HEK293 (cell line): ENCODE measurements around the gene PRMT5.

Experiments used
- CTCF ChIA-PET: fragments of 350-600 bp; formaldehyde crosslinking; extraction: SDS; loops from one replicate; lab custom pipeline; 2021; ENCODE audit warnings: antibody characterized with exemption; lab: Yijun Ruan, JAX
- POLR2A ChIA-PET: fragments of 300-600 bp; formaldehyde crosslinking; extraction: SDS; loops from one replicate; lab custom pipeline; 2020; ENCODE audit warnings: antibody characterized with exemption, inconsistent platforms; lab: Yijun Ruan, JAX
- H3K27ac ChIP-seq: fragments of 200-500 bp; sonication (Bioruptor generic); 2 replicates; pipeline ENCODE4 v1.5.1; 2014; ENCODE audit warnings: low read depth, low read length, control low read depth, inconsistent platforms; ENCODE audit errors: extremely low read depth
- H3K36me3 ChIP-seq, 2 experiments: fragments of 200-500 bp in 1 of 2; sonication (Bioruptor generic) in 1 of 2; 1 replicate in 1 of 2; 2 replicates in 1 of 2; pipeline ENCODE4 v1.5.1; 2014 to 2017; ENCODE audit warnings: inconsistent platforms in 2 of 2, low read length in 2 of 2; ENCODE audit not compliant: control insufficient read depth in 2 of 2, insufficient read depth in 1 of 2
- H3K4me1 ChIP-seq: fragments of 200-500 bp; sonication (Bioruptor generic); 2 replicates; pipeline ENCODE4 v1.5.1; 2014; ENCODE audit warnings: mild to moderate bottlenecking, low read length, inconsistent platforms; ENCODE audit not compliant: control insufficient read depth, insufficient read depth
- H3K4me3 ChIP-seq: 2 replicates; pipeline ENCODE4 v1.5.1; 2011; ENCODE audit warnings: low read depth, mild to moderate bottlenecking, control low read depth, low read length, moderate library complexity
- H3K9me3 ChIP-seq: fragments of 200-500 bp; sonication (Bioruptor generic); 2 replicates; pipeline ENCODE4 v1.5.1; 2014; ENCODE audit warnings: low read depth, low read length, inconsistent platforms; ENCODE audit not compliant: control insufficient read depth, insufficient read depth
- GLIS1 ChIP-seq: fragments of 450-650 bp; formaldehyde crosslinking; IDR thresholded peaks from 2 replicates; pipeline ENCODE4 v1.5.1; 2016; ENCODE audit warnings: missing biosample characterization, missing genetic modification characterization
- HOXD13 ChIP-seq: sonication (generic); formaldehyde crosslinking; IDR thresholded peaks from 2 replicates; pipeline ENCODE4 v1.8.0; 2022; ENCODE audit warnings: missing genetic modification reagents, borderline replicate concordance
- SCRT1 ChIP-seq: fragments of 450-650 bp; formaldehyde crosslinking; IDR thresholded peaks from 2 replicates; pipeline ENCODE4 v1.5.1; 2016; ENCODE audit warnings: missing biosample characterization, missing genetic modification characterization, borderline replicate concordance
- ZBTB6 ChIP-seq: fragments of 450-650 bp; formaldehyde crosslinking; IDR thresholded peaks from 2 replicates; pipeline ENCODE4 v1.5.1; 2017; ENCODE audit warnings: missing biosample characterization, missing genetic modification characterization
- ZIC2 ChIP-seq: fragments of 450-650 bp; formaldehyde crosslinking; IDR thresholded peaks from 2 replicates; pipeline ENCODE4 v1.5.1; 2016; ENCODE audit warnings: missing biosample characterization, missing genetic modification characterization
- ZNF138 ChIP-seq: fragments of 450-650 bp; formaldehyde crosslinking; IDR thresholded peaks from 2 replicates; pipeline ENCODE4 v1.5.1; 2016; ENCODE audit warnings: missing biosample characterization, missing genetic modification characterization, borderline replicate concordance
- ZNF157 ChIP-seq: fragments of 450-650 bp; formaldehyde crosslinking; IDR thresholded peaks from 2 replicates; pipeline ENCODE4 v1.5.1; 2016; ENCODE audit warnings: missing biosample characterization, missing genetic modification characterization
- ZNF341 ChIP-seq: fragments of 450-650 bp; formaldehyde crosslinking; IDR thresholded peaks from 2 replicates; pipeline ENCODE4; 2016; ENCODE audit warnings: low read depth, missing biosample characterization, missing genetic modification characterization
- ZNF362 ChIP-seq: fragments of 450-650 bp; formaldehyde crosslinking; IDR thresholded peaks from 2 replicates; pipeline ENCODE4 v1.5.1; 2016; ENCODE audit warnings: missing biosample characterization, missing genetic modification characterization
- ZNF366 ChIP-seq: fragments of 450-650 bp; formaldehyde crosslinking; conservative IDR thresholded peaks from 2 replicates; pipeline ENCODE4 v1.5.1; 2016; ENCODE audit warnings: missing biosample characterization, missing genetic modification characterization
- ZNF404 ChIP-seq: fragments of 450-650 bp; formaldehyde crosslinking; IDR thresholded peaks from 2 replicates; pipeline ENCODE4 v1.5.1; 2017; ENCODE audit warnings: missing biosample characterization, missing genetic modification characterization
- ZNF416 ChIP-seq: fragments of 450-650 bp; formaldehyde crosslinking; IDR thresholded peaks from 2 replicates; pipeline ENCODE4 v1.5.1; 2016; ENCODE audit warnings: missing biosample characterization, missing genetic modification characterization
- ZNF555 ChIP-seq: fragments of 450-650 bp; formaldehyde crosslinking; conservative IDR thresholded peaks from 2 replicates; pipeline ENCODE4 v1.5.1; 2017; ENCODE audit warnings: missing biosample characterization, mild to moderate bottlenecking, missing genetic modification characterization, inconsistent platforms
- ZNF600 ChIP-seq: fragments of 450-650 bp; formaldehyde crosslinking; IDR thresholded peaks from 2 replicates; pipeline ENCODE4 v1.5.1; 2016; ENCODE audit warnings: missing biosample characterization, missing genetic modification characterization
- ZNF624 ChIP-seq: fragments of 450-650 bp; formaldehyde crosslinking; IDR thresholded peaks from 2 replicates; pipeline ENCODE4 v1.5.1; 2017; ENCODE audit warnings: missing biosample characterization, missing genetic modification characterization
- ZNF654 ChIP-seq: fragments of 450-650 bp; formaldehyde crosslinking; IDR thresholded peaks from 2 replicates; pipeline ENCODE4 v1.5.1; 2016; ENCODE audit warnings: low read depth, missing biosample characterization, missing genetic modification characterization
- ZNF677 ChIP-seq: fragments of 450-650 bp; IDR thresholded peaks from 2 replicates; pipeline ENCODE4 v1.5.0; 2018; ENCODE audit warnings: missing biosample characterization, mild to moderate bottlenecking, missing genetic modification characterization, moderate library complexity
- ZNF701 ChIP-seq: fragments of 450-650 bp; formaldehyde crosslinking; IDR thresholded peaks from 2 replicates; pipeline ENCODE4 v1.5.1; 2016; ENCODE audit warnings: missing biosample characterization, missing genetic modification characterization
- ZNF768 ChIP-seq: fragments of 450-650 bp; formaldehyde crosslinking; IDR thresholded peaks from 2 replicates; pipeline ENCODE4 v1.5.1; 2018; ENCODE audit warnings: missing biosample characterization, mild to moderate bottlenecking, missing genetic modification characterization
- ZSCAN4 ChIP-seq: fragments of 450-650 bp; formaldehyde crosslinking; IDR thresholded peaks from 2 replicates; pipeline ENCODE4 v1.5.1; 2017; ENCODE audit warnings: missing biosample characterization, missing genetic modification characterization
- TF ChIP-seq, protein P1 (sequence below): fragments of 450-650 bp; formaldehyde crosslinking; conservative IDR thresholded peaks from 2 replicates; pipeline ENCODE4 v1.5.1; 2016; ENCODE audit warnings: low read depth, missing biosample characterization, missing genetic modification characterization
- TF ChIP-seq, protein P2 (sequence below): fragments of 450-650 bp; formaldehyde crosslinking; IDR thresholded peaks from 2 replicates; pipeline ENCODE4 v1.5.1; 2017; ENCODE audit warnings: missing biosample characterization, missing genetic modification characterization

PRMT5 gene

DNA sequence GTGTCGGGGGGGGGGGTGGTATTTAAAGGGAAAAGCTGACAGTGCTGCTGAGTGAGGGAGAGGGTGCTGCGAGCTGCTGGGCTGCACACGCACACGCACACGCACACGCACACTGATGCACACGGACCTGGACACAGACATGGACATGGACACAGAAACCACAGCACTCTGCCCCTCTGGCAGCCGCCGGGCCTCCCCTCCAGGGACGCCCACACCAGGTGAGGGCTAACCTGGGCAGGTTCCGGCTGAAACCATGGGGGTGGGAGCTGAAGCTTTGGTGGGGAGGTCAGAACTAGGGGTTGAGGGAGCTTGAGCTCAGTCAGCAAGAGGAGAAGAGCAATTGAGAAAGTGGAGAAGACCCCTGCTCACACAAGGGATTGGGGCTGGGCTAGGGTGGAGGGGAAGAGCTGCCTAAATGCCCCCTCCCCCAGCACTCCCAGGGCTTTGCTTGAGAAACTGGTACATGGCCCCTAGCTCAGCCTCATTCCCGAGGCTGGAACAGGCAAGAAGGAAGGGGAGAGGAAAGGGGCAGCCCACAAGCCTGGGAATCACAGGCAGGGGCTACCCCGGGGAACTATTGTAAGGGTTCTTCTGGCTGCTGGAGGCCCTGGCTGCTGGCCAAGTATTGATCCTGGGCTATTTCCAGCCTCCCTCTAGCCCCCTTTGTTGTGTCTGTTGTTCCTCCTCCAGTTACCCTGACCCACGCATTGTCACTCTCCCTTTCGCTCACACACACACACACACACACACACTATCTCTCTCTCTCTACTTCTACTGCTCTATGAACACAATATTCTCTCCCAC is 45.8 kb downstream of the PRMT5 start, which contains the start of gene REM2 (continued):
- TF ChIP-seq, protein P1, sequence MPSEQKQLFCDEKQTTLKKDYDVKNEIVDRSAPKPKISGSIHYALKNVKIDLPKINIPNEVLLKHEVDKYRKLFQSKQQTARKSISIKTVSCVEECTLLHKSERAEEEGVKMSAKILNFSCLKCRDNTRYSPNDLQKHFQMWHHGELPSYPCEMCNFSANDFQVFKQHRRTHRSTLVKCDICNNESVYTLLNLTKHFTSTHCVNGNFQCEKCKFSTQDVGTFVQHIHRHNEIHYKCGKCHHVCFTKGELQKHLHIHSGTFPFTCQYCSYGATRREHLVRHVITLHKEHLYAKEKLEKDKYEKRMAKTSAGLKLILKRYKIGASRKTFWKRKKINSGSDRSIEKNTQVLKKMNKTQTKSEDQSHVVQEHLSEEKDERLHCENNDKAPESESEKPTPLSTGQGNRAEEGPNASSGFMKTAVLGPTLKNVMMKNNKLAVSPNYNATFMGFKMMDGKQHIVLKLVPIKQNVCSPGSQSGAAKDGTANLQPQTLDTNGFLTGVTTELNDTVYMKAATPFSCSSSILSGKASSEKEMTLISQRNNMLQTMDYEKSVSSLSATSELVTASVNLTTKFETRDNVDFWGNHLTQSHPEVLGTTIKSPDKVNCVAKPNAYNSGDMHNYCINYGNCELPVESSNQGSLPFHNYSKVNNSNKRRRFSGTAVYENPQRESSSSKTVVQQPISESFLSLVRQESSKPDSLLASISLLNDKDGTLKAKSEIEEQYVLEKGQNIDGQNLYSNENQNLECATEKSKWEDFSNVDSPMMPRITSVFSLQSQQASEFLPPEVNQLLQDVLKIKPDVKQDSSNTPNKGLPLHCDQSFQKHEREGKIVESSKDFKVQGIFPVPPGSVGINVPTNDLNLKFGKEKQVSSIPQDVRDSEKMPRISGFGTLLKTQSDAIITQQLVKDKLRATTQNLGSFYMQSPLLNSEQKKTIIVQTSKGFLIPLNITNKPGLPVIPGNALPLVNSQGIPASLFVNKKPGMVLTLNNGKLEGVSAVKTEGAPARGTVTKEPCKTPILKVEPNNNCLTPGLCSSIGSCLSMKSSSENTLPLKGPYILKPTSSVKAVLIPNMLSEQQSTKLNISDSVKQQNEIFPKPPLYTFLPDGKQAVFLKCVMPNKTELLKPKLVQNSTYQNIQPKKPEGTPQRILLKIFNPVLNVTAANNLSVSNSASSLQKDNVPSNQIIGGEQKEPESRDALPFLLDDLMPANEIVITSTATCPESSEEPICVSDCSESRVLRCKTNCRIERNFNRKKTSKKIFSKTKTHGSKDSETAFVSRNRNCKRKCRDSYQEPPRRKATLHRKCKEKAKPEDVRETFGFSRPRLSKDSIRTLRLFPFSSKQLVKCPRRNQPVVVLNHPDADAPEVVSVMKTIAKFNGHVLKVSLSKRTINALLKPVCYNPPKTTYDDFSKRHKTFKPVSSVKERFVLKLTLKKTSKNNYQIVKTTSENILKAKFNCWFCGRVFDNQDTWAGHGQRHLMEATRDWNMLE (tag by site-specific recombination), result no peak
- TF ChIP-seq ZNF341 (tag by site-specific recombination), result peak; percentile 35; the same call in 1 of the 2 replicates
- no peak for TF ChIP-seq ZNF768 (tag by site-specific recombination)
- TF ChIP-seq ZNF138 (tag by site-specific recombination), result no peak
- TF ChIP-seq, protein P2, sequence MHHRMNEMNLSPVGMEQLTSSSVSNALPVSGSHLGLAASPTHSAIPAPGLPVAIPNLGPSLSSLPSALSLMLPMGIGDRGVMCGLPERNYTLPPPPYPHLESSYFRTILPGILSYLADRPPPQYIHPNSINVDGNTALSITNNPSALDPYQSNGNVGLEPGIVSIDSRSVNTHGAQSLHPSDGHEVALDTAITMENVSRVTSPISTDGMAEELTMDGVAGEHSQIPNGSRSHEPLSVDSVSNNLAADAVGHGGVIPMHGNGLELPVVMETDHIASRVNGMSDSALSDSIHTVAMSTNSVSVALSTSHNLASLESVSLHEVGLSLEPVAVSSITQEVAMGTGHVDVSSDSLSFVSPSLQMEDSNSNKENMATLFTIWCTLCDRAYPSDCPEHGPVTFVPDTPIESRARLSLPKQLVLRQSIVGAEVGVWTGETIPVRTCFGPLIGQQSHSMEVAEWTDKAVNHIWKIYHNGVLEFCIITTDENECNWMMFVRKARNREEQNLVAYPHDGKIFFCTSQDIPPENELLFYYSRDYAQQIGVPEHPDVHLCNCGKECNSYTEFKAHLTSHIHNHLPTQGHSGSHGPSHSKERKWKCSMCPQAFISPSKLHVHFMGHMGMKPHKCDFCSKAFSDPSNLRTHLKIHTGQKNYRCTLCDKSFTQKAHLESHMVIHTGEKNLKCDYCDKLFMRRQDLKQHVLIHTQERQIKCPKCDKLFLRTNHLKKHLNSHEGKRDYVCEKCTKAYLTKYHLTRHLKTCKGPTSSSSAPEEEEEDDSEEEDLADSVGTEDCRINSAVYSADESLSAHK (tag by site-specific recombination), result no peak
- no peak for TF ChIP-seq ZNF555 (tag by site-specific recombination)
- TF ChIP-seq ZBTB6 (tag by site-specific recombination), result no peak
- TF ChIP-seq ZNF362, result no peak
- no peak for TF ChIP-seq SCRT1 (tag by site-specific recombination)

GRCh38 chr14:22882529-22883172 is 46.5 kb downstream of the PRMT5 start:
- Histone ChIP-seq H3K9me3 (no peaks in the 10 kb centered on the region), H3K4me1 (peaks cover 6% of the 10 kb centered on the region), H3K36me3 (peaks cover 0 to 18% of the 10 kb centered on the region in 2 experiments; a peak in 2 of 3 replicates), H3K27ac (no peak overlapping the region), H3K4me3 (no peak overlapping the region)
- CTCF ChIA-PET, result interaction anchor here (0.9 to 5.2 kb wide), 9 partner anchors 10 to 326 kb away, joined by 3 to 55 read pairs (median 5); partner anchors contain the start of gene LRP10
- POLR2A ChIA-PET, result interaction anchor here (0.5 to 1.6 kb wide), 5 partner anchors 11 to 1253 kb away, joined by 3 to 10 read pairs (median 5); partner anchors contain the start of genes DAD1, LRP10 and PSME1
- TF ChIP-seq ZNF404 (tag by site-specific recombination) (no peak), ZNF600 (peak; percentile 82), ZNF677 (tag by site-specific recombination) (no peak), ZBTB6 (tag by site-specific recombination) (no peak), ZNF654 (tag by site-specific recombination) (no peak), ZIC2 (tag by site-specific recombination) (peak; percentile 78), ZNF701 (tag by site-specific recombination) (no peak), ZNF416 (tag by site-specific recombination) (no peak), ZSCAN4 (no peak), ZNF624 (no peak), ZNF157 (tag by site-specific recombination) (no peak), GLIS1 (tag by site-specific recombination) (peak; percentile 55), HOXD13 (CRISPR knock-in tag) (no peak), ZNF366 (peak; percentile 68)
